ENCODE data around the gene ADCY5. TPM values are rescaled to one million over a fixed set of nuclear protein-coding genes. Genes with fewer than 3 reads are reported as not detected.
"Not testable (repeated sequence)": the region's sequence is repeated elsewhere in the genome, so short reads cannot be mapped to it uniquely, and the experiment has no call there.

Gene ADCY5
- total RNA-seq, 2 donors from 2014 or later, result not detected

- H3K9me3 Mint-ChIP-seq, result no peaks in the 10 kb centered on the region
- peak overlapping the region; percentile 23 for H3K27ac Mint-ChIP-seq
- no peaks in the 10 kb centered on the region for H3K27me3 Mint-ChIP-seq
- ATAC-seq (replicated peaks), result no peak
- H3K4me3 Mint-ChIP-seq, result no peak overlapping the region
- peaks cover 6% of the 10 kb centered on the region for H3K4me1 Mint-ChIP-seq
- H3K36me3 Mint-ChIP-seq (ENCODE audit: low read depth), result peaks cover 63% of the 10 kb centered on the region
Measured at GRCh38 chr3:123239756-123240155, 209.1 kb downstream of the ADCY5 start.

GRCh38 chr3:123239186-123239585 lies 209.7 kb downstream of the ADCY5 start:
- ATAC-seq (replicated peaks); H3K9me3 Mint-ChIP-seq; H3K4me3 Mint-ChIP-seq; H3K27ac Mint-ChIP-seq; H3K27me3 Mint-ChIP-seq; H3K4me1 Mint-ChIP-seq: not testable (repeated sequence)
- peaks cover 57% of the 10 kb centered on the region for H3K36me3 Mint-ChIP-seq (ENCODE audit: low read depth)

- H3K4me3 Mint-ChIP-seq, result no peak overlapping the region
- no peaks in the 10 kb centered on the region for H3K27me3 Mint-ChIP-seq
- ATAC-seq (replicated peaks), result no peak
- peaks cover 6% of the 10 kb centered on the region for H3K4me1 Mint-ChIP-seq
- no peaks in the 10 kb centered on the region for H3K9me3 Mint-ChIP-seq
- H3K36me3 Mint-ChIP-seq (ENCODE audit: low read depth), result peaks cover 49% of the 10 kb centered on the region
- H3K27ac Mint-ChIP-seq, result no peak overlapping the region
Measured at GRCh38 chr3:123236902-123237301, 212.0 kb downstream of the ADCY5 start.

Other genes with a start within 250 kb of the ADCY5 start
- gene SEC22A, start 247.1 kb downstream of the ADCY5 start, total RNA-seq, result 10 to 100 TPM; 15.9 to 20.1 TPM
- gene HACD2, start 136.0 kb upstream of the ADCY5 start, total RNA-seq, result 10 to 100 TPM; 22.4 to 31.3 TPM

All from activated T-helper 17 cell treated with anti-CD3 and anti-CD28 coated beads, Interleukin-2, amount 50 U/mL, for 72 hours (primary cell).